ENCODE measurements around the gene ADAMTSL1.

The ADAMTSL1 gene

GRCh38 chr9:18829873-18830272 is 355.9 kb downstream of the ADAMTSL1 start:
- TF ChIP-seq REST (IDR thresholded peaks at IDR 0.05; ENCODE audit: insufficient replicate concordance, low read depth) (no peak), POLR2AphosphoS5 (IDR thresholded peaks at IDR 0.05; ENCODE audit: low read depth) (no peak), CTCF (IDR thresholded peaks at IDR 0.05; ENCODE audit: insufficient read depth, low read length) (no peak), GABPA (IDR thresholded peaks at IDR 0.05; ENCODE audit: low read depth) (no peak), SPI1 (IDR thresholded peaks at IDR 0.05; ENCODE audit: borderline replicate concordance, low read depth) (no peak)
- H3K27ac ChIP-seq (replicated peaks) = no peak overlapping the region
- DNase-seq (ENCODE audit: low read depth in 1 of 2, low spot score in 1 of 2) = no peak
- H3K27me3 ChIP-seq (ENCODE audit: insufficient read depth, poor library complexity, severe bottlenecking) = no peaks in the 10 kb centered on the region
- H3K4me3 ChIP-seq (replicated peaks; ENCODE audit: insufficient read depth, low read length) = no peak overlapping the region

- no peak overlapping the region for H3K4me3 ChIP-seq (replicated peaks; ENCODE audit: insufficient read depth, low read length)
Observed at GRCh38 chr9:18834740-18835361, 360.9 kb downstream of the ADAMTSL1 start.

More at GRCh38 chr9:18834740-18835361, 360.9 kb downstream of the ADAMTSL1 start:
- Histone ChIP-seq H3K27me3 (ENCODE audit: insufficient read depth, poor library complexity, severe bottlenecking) (no peaks in the 10 kb centered on the region), H3K27ac (replicated peaks) (no peak overlapping the region)
- TF ChIP-seq CTCF (IDR thresholded peaks at IDR 0.05; ENCODE audit: insufficient read depth, low read length) (no peak), REST (IDR thresholded peaks at IDR 0.05; ENCODE audit: insufficient replicate concordance, low read depth) (no peak), GABPA (IDR thresholded peaks at IDR 0.05; ENCODE audit: low read depth) (no peak), SPI1 (IDR thresholded peaks at IDR 0.05; ENCODE audit: borderline replicate concordance, low read depth) (no peak), POLR2AphosphoS5 (IDR thresholded peaks at IDR 0.05; ENCODE audit: low read depth) (no peak)
- no peak for DNase-seq (ENCODE audit: low read depth in 1 of 2, low spot score in 1 of 2)

All from HL-60 (cell line).